Stomach (tissue), 4 donors: ENCODE results near the gene PFKM.

Experiments used
- CTCF ChIP-seq, 7 experiments: fragments of 450-650 bp in 4 of 7; fragments of 200-600 bp in 3 of 7; sonication (generic) in 3 of 7; IDR thresholded peaks; one replicate each; pipeline ENCODE4 v1.5.1; 2016 to 2019; ENCODE audit warnings: antibody characterized with exemption in 7 of 7, control low read depth in 2 of 7, mild to moderate bottlenecking in 1 of 7
- POLR2AphosphoS5 ChIP-seq, 3 donors: sonication (generic); formaldehyde crosslinking; IDR thresholded peaks; one replicate each; pipeline ENCODE4 v1.6.1; 2016; ENCODE audit warnings: antibody characterized with exemption in 3 of 3

GRCh38 chr12:48192861-48193260, 73.7 kb downstream of the PFKM start:
- TF ChIP-seq POLR2AphosphoS5 (IDR thresholded peaks at IDR 0.05) (no peak), CTCF (IDR thresholded peaks at IDR 0.05) (no peak)
